ENCODE results near the gene SWAP70. TPM values are rescaled to one million over a fixed set of nuclear protein-coding genes. Genes with fewer than 3 reads are reported as not detected.
A peak's percentile ranks its signal among the peaks of the same experiment; 100 is the strongest.

The SWAP70 gene
- polyA plus RNA-seq, 3 donors: 10.9 to 26.4 (median 13.8) TPM

- H3K79me2 ChIP-seq (ENCODE audit: insufficient read depth, low read length): peaks cover 25% of the 10 kb centered on the region
Observed at GRCh38 chr11:9720290-9720630, 56.4 kb downstream of the SWAP70 start.

DNA sequence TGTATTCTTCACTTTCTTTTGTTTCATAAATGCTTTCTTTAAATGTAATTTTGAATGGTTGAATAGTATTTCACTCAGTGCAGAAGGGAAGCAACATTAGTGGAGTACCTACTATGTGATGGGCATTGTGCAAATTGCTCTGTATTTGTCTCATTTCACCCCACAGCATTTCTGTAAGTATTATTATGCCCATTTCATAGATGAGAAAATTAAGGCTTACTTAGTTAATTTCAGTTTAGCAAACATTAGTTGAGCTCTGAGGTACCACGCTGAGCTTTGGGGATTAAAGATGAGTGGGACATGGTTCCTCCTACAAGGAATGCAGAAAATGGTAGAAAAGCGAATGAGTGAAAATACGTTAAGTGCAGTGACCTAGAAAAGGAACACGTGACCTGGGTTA lies 58.1 kb downstream of the SWAP70 start:
- H2AFZ ChIP-seq (ENCODE audit: insufficient read depth, low read depth, low read length, poor library complexity, severe bottlenecking): no peak overlapping the region
- peaks cover 5 to 20% of the 10 kb centered on the region in 2 donors for H3K36me3 ChIP-seq (replicated peaks in 1 of 2; ENCODE audit: control insufficient read depth in 1 of 2, insufficient read depth in 2 of 2, low read length in 2 of 2)
- intact Hi-C loops (cut with micrococcal nuclease): no loop called here
- no peak for DNase-seq
- peaks cover 0 to 2% (median 0%) of the 10 kb centered on the region in 3 donors for H3K27me3 Mint-ChIP-seq (ENCODE audit: low read depth in 3 of 3)
- peaks cover 29% of the 10 kb centered on the region for H3K4me1 Mint-ChIP-seq
- no peaks in the 10 kb centered on the region for H3K9me3 ChIP-seq (replicated peaks in 1 of 2; ENCODE audit: control insufficient read depth in 1 of 2, insufficient read depth in 1 of 2, low read length in 2 of 2)
- peaks cover 25% of the 10 kb centered on the region for H3K79me2 ChIP-seq (ENCODE audit: insufficient read depth, low read length)
- no peaks in the 10 kb centered on the region for H3K27me3 ChIP-seq (ENCODE audit: control insufficient read depth in 2 of 2, insufficient read depth in 2 of 2, low read length in 2 of 2)
- no peak overlapping the region for H3K9ac ChIP-seq (ENCODE audit: insufficient read depth, low read length, poor library complexity, severe bottlenecking)
- peaks cover 30 to 33% of the 10 kb centered on the region in 2 donors for H3K4me1 ChIP-seq (ENCODE audit: control insufficient read depth in 1 of 2, insufficient read depth in 2 of 2, low read length in 2 of 2)
- no peak overlapping the region for H3K27ac ChIP-seq (ENCODE audit: low read depth in 1 of 2, low read length in 2 of 2)
- no peak for TF ChIP-seq CTCF (IDR thresholded peaks at IDR 0.05)
- H3K27ac Mint-ChIP-seq: no peak overlapping the region
- no peak overlapping the region for H3K4me2 ChIP-seq (replicated peaks; ENCODE audit: extremely low read depth, low read length, poor library complexity, severe bottlenecking)
- peaks cover 13 to 30% of the 10 kb centered on the region in 2 donors for H3K36me3 Mint-ChIP-seq
- no peak overlapping the region for H3K4me3 ChIP-seq (replicated peaks in 1 of 3; ENCODE audit: low read depth in 2 of 3, low read length in 3 of 3)
- 96% methylated on average over 4 of the region's 4 CpGs for WGBS (ENCODE audit: insufficient coverage)
- H4K20me1 ChIP-seq (ENCODE audit: insufficient read depth, low read length): peaks cover 5% of the 10 kb centered on the region
- H3K4me3 Mint-ChIP-seq: no peak overlapping the region
- peaks cover 0 to 2% (median 0%) of the 10 kb centered on the region in 7 donors for H3K9me3 Mint-ChIP-seq

More at GRCh38 chr11:9720290-9720630, 56.4 kb downstream of the SWAP70 start:
- Histone ChIP-seq H3K9ac (ENCODE audit: insufficient read depth, low read length, poor library complexity, severe bottlenecking) (no peak overlapping the region), H3K36me3 (replicated peaks in 1 of 2; ENCODE audit: control insufficient read depth in 1 of 2, insufficient read depth in 2 of 2, low read length in 2 of 2) (peaks cover 2 to 17% of the 10 kb centered on the region in 2 donors), H2AFZ (ENCODE audit: insufficient read depth, low read depth, low read length, poor library complexity, severe bottlenecking) (peak overlapping the region; percentile 47), H3K9me3 (replicated peaks in 1 of 2; ENCODE audit: control insufficient read depth in 1 of 2, insufficient read depth in 1 of 2, low read length in 2 of 2) (no peaks in the 10 kb centered on the region), H3K27ac (ENCODE audit: low read depth in 1 of 2, low read length in 2 of 2) (peak overlapping the region; percentile 3 to 72), H4K20me1 (ENCODE audit: insufficient read depth, low read length) (peaks cover 5% of the 10 kb centered on the region), H3K4me1 (ENCODE audit: control insufficient read depth in 1 of 2, insufficient read depth in 2 of 2, low read length in 2 of 2) (peaks cover 40 to 43% of the 10 kb centered on the region in 2 donors), H3K4me2 (replicated peaks; ENCODE audit: extremely low read depth, low read length, poor library complexity, severe bottlenecking) (peak overlapping the region; percentile 47), H3K4me3 (replicated peaks in 1 of 3; ENCODE audit: low read depth in 2 of 3, low read length in 3 of 3) (peak overlapping the region in 1 of 3 experiments; percentile 7), H3K27me3 (ENCODE audit: control insufficient read depth in 2 of 2, insufficient read depth in 2 of 2, low read length in 2 of 2) (no peaks in the 10 kb centered on the region)
- Mint-ChIP-seq H3K36me3 (peaks cover 13 to 26% of the 10 kb centered on the region in 2 donors), H3K4me3 (peak overlapping the region in 1 of 2 donors; percentile 60), H3K9me3 (peaks cover 0 to 3% (median 0%) of the 10 kb centered on the region in 7 donors), H3K27ac (peak overlapping the region in 6 of 7 donors; percentile 76 to 92 (median 82)), H3K4me1 (peaks cover 39% of the 10 kb centered on the region), H3K27me3 (ENCODE audit: low read depth in 3 of 3) (peaks cover 0 to 2% (median 0%) of the 10 kb centered on the region in 3 donors)
- no peak for DNase-seq
- WGBS (ENCODE audit: insufficient coverage): 10% methylated on average over 2 of the region's 5 CpGs
- TF ChIP-seq CTCF (IDR thresholded peaks at IDR 0.05): no peak
- intact Hi-C loops (cut with micrococcal nuclease): no loop called here

Measured in CD14-positive monocyte (primary cell).